Upper lobe of left lung (tissue), 4 donors: ENCODE data around the gene FRG2C.
"Not testable (repeated sequence)": the region's sequence is repeated elsewhere in the genome, so short reads cannot be mapped to it uniquely, and the experiment has no call there.

Source experiments
- EP300 ChIP-seq, 4 donors: sonication (generic); formaldehyde crosslinking; IDR thresholded peaks; one replicate each; pipeline ENCODE4 v1.5.1; 2017; ENCODE audit warnings: antibody characterized with exemption in 4 of 4, control low read depth in 2 of 4
- POLR2AphosphoS5 ChIP-seq, 2 donors: sonication (generic); formaldehyde crosslinking; IDR thresholded peaks; one replicate each; pipeline ENCODE4 v1.5.1; 2017; ENCODE audit warnings: antibody characterized with exemption in 2 of 2

GRCh38 chr3:75643031-75643800 is 20.9 kb upstream of the FRG2C start:
- not testable (repeated sequence) for TF ChIP-seq POLR2AphosphoS5, EP300 (IDR thresholded peaks at IDR 0.05)
